ENCODE results near the gene BNC2. TPM values are rescaled to one million over a fixed set of nuclear protein-coding genes. Genes with fewer than 3 reads are reported as not detected.

Gene BNC2
- total RNA-seq, 2 experiments from 2014 or later = not detected

GRCh38 chr9:16645970-16646369, 224.5 kb downstream of the BNC2 start:
- Histone ChIP-seq H3K36me3 (ENCODE audit: insufficient read depth, low read length) (no peaks in the 10 kb centered on the region), H3K27ac (ENCODE audit: low read depth, low read length, poor library complexity, severe bottlenecking) (no peak overlapping the region), H4K20me1 (ENCODE audit: insufficient read depth, low read length) (no peaks in the 10 kb centered on the region), H3K4me2 (ENCODE audit: low read length) (no peak overlapping the region), H3K79me2 (ENCODE audit: insufficient read depth, low read depth, low read length) (no peaks in the 10 kb centered on the region), H3K4me3 (ENCODE audit: low read depth, low read length, poor library complexity, severe bottlenecking) (no peak overlapping the region), H3K9me2 (ENCODE audit: insufficient read depth, low read length) (no peaks in the 10 kb centered on the region), H3K9me3 (ENCODE audit: low read length) (no peaks in the 10 kb centered on the region), H2AFZ (ENCODE audit: low read length) (no peak overlapping the region), H3K4me1 (ENCODE audit: insufficient read depth, low read length, poor library complexity, severe bottlenecking) (no peaks in the 10 kb centered on the region)
- intact Hi-C loops (cut with micrococcal nuclease; ENCODE audit: unreplicated experiment) = no loop called here
- POLR2A ChIA-PET = no interaction called here
- DNase-seq (ENCODE audit: low spot score) = no peak
- no TSS peak for BruUV-seq (replicated peaks)
- TF ChIP-seq CTCF (conservative IDR thresholded peaks at IDR 0.05; ENCODE audit: low read length) (no peak), EZH2phosphoT487 (IDR thresholded peaks at IDR 0.05; ENCODE audit: borderline replicate concordance, low read depth, low read length) (no peak)
- CTCF ChIA-PET (ENCODE audit: unreplicated experiment) = no interaction called here

GRCh38 chr9:16642421-16643109, 227.9 kb downstream of the BNC2 start:
- no peak overlapping the region for H2AFZ ChIP-seq (ENCODE audit: low read length)
- no peaks in the 10 kb centered on the region for H3K79me2 ChIP-seq (ENCODE audit: insufficient read depth, low read depth, low read length)
- no peak overlapping the region for H3K4me2 ChIP-seq (ENCODE audit: low read length)
- H3K27ac ChIP-seq (ENCODE audit: low read depth, low read length, poor library complexity, severe bottlenecking) = no peak overlapping the region
- H3K9me2 ChIP-seq (ENCODE audit: insufficient read depth, low read length) = no peaks in the 10 kb centered on the region
- no TSS peak for BruUV-seq (replicated peaks)
- ChIA-PET POLR2A (interaction anchor here (0.7 kb wide), 1 partner anchor 25 kb away, joined by 3 read pairs; no protein-coding TSS in a partner anchor), CTCF (ENCODE audit: unreplicated experiment) (no interaction called here)
- H4K20me1 ChIP-seq (ENCODE audit: insufficient read depth, low read length) = no peaks in the 10 kb centered on the region
- H3K9me3 ChIP-seq (ENCODE audit: low read length) = no peaks in the 10 kb centered on the region
- intact Hi-C loops (cut with micrococcal nuclease; ENCODE audit: unreplicated experiment) = no loop called here
- no peak for TF ChIP-seq CTCF (conservative IDR thresholded peaks at IDR 0.05; ENCODE audit: low read length)
- no peak for TF ChIP-seq EZH2phosphoT487 (IDR thresholded peaks at IDR 0.05; ENCODE audit: borderline replicate concordance, low read depth, low read length)
- no peak for DNase-seq (ENCODE audit: low spot score)
- no peaks in the 10 kb centered on the region for H3K36me3 ChIP-seq (ENCODE audit: insufficient read depth, low read length)
- no peak overlapping the region for H3K4me3 ChIP-seq (ENCODE audit: low read depth, low read length, poor library complexity, severe bottlenecking)
- no peaks in the 10 kb centered on the region for H3K4me1 ChIP-seq (ENCODE audit: insufficient read depth, low read length, poor library complexity, severe bottlenecking)

- TF ChIP-seq EZH2phosphoT487 (IDR thresholded peaks at IDR 0.05; ENCODE audit: borderline replicate concordance, low read depth, low read length) = no peak
- TF ChIP-seq CTCF (conservative IDR thresholded peaks at IDR 0.05; ENCODE audit: low read length) = no peak
- POLR2A ChIA-PET = no interaction called here
These were observed 229.8 kb downstream of the BNC2 start for GRCh38 chr9:16640649-16641048.

More at GRCh38 chr9:16640649-16641048, 229.8 kb downstream of the BNC2 start:
- BruUV-seq (replicated peaks) = no TSS peak
- Histone ChIP-seq H2AFZ (ENCODE audit: low read length) (no peak overlapping the region), H4K20me1 (ENCODE audit: insufficient read depth, low read length) (no peaks in the 10 kb centered on the region), H3K79me2 (ENCODE audit: insufficient read depth, low read depth, low read length) (no peaks in the 10 kb centered on the region), H3K36me3 (ENCODE audit: insufficient read depth, low read length) (no peaks in the 10 kb centered on the region), H3K27ac (ENCODE audit: low read depth, low read length, poor library complexity, severe bottlenecking) (no peak overlapping the region), H3K4me2 (ENCODE audit: low read length) (no peak overlapping the region), H3K4me3 (ENCODE audit: low read depth, low read length, poor library complexity, severe bottlenecking) (no peak overlapping the region), H3K9me3 (ENCODE audit: low read length) (no peaks in the 10 kb centered on the region), H3K9me2 (ENCODE audit: insufficient read depth, low read length) (no peaks in the 10 kb centered on the region), H3K4me1 (ENCODE audit: insufficient read depth, low read length, poor library complexity, severe bottlenecking) (no peaks in the 10 kb centered on the region)
- intact Hi-C loops (cut with micrococcal nuclease; ENCODE audit: unreplicated experiment) = no loop called here
- DNase-seq (ENCODE audit: low spot score) = no peak
- CTCF ChIA-PET (ENCODE audit: unreplicated experiment) = no interaction called here

All from OCI-LY7 (cell line).